Subcutaneous adipose tissue (tissue), 4 donors: Measurements from ENCODE around the gene CAVIN2. TPM values are rescaled to one million over a fixed set of nuclear protein-coding genes. Genes with fewer than 3 reads are reported as not detected.

Experiments used
- CTCF ChIP-seq: fragments of 450-650 bp; IDR thresholded peaks from one replicate; pipeline ENCODE4 v1.5.1; 2016; ENCODE audit warnings: low read depth, mild to moderate bottlenecking, control low read depth, antibody characterized with exemption, moderate library complexity
- total RNA-seq, 4 donors: library from RNA; depleted of rRNA; stranded (reverse); fragments of >200 nt; gene quantifications; one replicate each; pipeline ENCODE4 v1.1.0, GENCODE V29; 2016

The CAVIN2 gene
- total RNA-seq, result 100 to 1,000 TPM in 1 of 4 donors, 10 to 100 TPM in 3; 21.9 to 120 (median 62.2) TPM

GRCh38 chr2:191846515-191847476 lies at the start of gene CAVIN2:
Gene CAVIN2 (minus strand): TSS chr2:191847088. CDS start chr2:191846925, 163 bp downstream.
- no peak for TF ChIP-seq CTCF

- no peak for TF ChIP-seq CTCF
These were observed 48.9 kb upstream of the CAVIN2 start for GRCh38 chr2:191895743-191896142.

GRCh38 chr2:191895195-191895594 lies 48.3 kb upstream of the CAVIN2 start:
- TF ChIP-seq CTCF, result no peak

GRCh38 chr2:191894681-191895147 lies 47.8 kb upstream of the CAVIN2 start:
- no peak for TF ChIP-seq CTCF

GRCh38 chr2:191892391-191892790 lies 45.5 kb upstream of the CAVIN2 start:
- no peak for TF ChIP-seq CTCF

GRCh38 chr2:191891656-191892055 lies 44.8 kb upstream of the CAVIN2 start:
- no peak for TF ChIP-seq CTCF

GRCh38 chr2:191889931-191890330 lies 43.0 kb upstream of the CAVIN2 start:
- TF ChIP-seq CTCF, result no peak
